Aorta (tissue), 5 donors: ENCODE measurements around the gene TMEM271. TPM values are rescaled to one million over a fixed set of nuclear protein-coding genes. Genes with fewer than 3 reads are reported as not detected.

Experiments
- ATAC-seq: fragments of 200-7000 bp; cut with Tn5 transposase; one replicate; pipeline ENCODE4 v1.9.1; 2022; ENCODE audit warnings: moderate library complexity; ENCODE audit not compliant: low FRiP score
- DNase-seq, 2 donors: peaks; one replicate each; pipeline ENCODE4 v3.0.0-alpha.2; 2020
- H3K27ac ChIP-seq, 2 donors: one replicate each; pipeline ENCODE4 v1.5.1; 2013; ENCODE audit warnings: low read length in 2 of 2, mild to moderate bottlenecking in 2 of 2, moderate library complexity in 2 of 2, control low read depth in 1 of 2, inconsistent platforms in 1 of 2, low read depth in 1 of 2
- H3K27me3 ChIP-seq, 2 donors: one replicate each; pipeline ENCODE4 v1.6.1; 2013; ENCODE audit warnings: control low read depth in 1 of 2, low read length in 1 of 2, mild to moderate bottlenecking in 1 of 2, moderate library complexity in 1 of 2; ENCODE audit not compliant: insufficient read depth in 2 of 2, control insufficient read depth in 1 of 2
- H3K36me3 ChIP-seq, 2 donors: one replicate each; pipeline ENCODE4 v1.6.1; 2013; ENCODE audit warnings: control low read depth in 1 of 2, low read length in 1 of 2, mild to moderate bottlenecking in 1 of 2; ENCODE audit not compliant: insufficient read depth in 2 of 2, control insufficient read depth in 1 of 2
- H3K4me1 ChIP-seq, 2 donors: one replicate each; pipeline ENCODE4 v1.6.1; 2013; ENCODE audit warnings: low read length in 2 of 2, control low read depth in 1 of 2, mild to moderate bottlenecking in 1 of 2, moderate library complexity in 1 of 2; ENCODE audit not compliant: insufficient read depth in 2 of 2, control insufficient read depth in 1 of 2
- H3K4me3 ChIP-seq, 2 donors: one replicate each; pipeline ENCODE4 v1.5.1; 2013; ENCODE audit warnings: low read length in 2 of 2, control low read depth in 1 of 2, mild to moderate bottlenecking in 1 of 2
- H3K9me3 ChIP-seq: one replicate; pipeline ENCODE4 v1.6.1; 2013; ENCODE audit warnings: mild to moderate bottlenecking, low read length; ENCODE audit not compliant: control insufficient read depth
- WGBS, 2 donors: extraction: QIAGEN DNeasy Blood & Tissue Kit; methylation state at CpG; one replicate each; pipeline ENCODE4 v1.1.7; 2013; 5-methylcytosine and 5-hydroxymethylcytosine counted together
- intact Hi-C, 2 donors: fragments of 100-400 bp; cut with DNase I; formaldehyde crosslinking; loops; one replicate each; pipeline versions ENCODE4 v1.14.2 to v1.15.0; 2022
- polyA plus RNA-seq, 2 donors: library from polyadenylated mRNA; stranded (reverse); fragments of 200-250 nt; gene quantifications; one replicate each; pipeline ENCODE4 v1.2.3, GENCODE V29; 2013
- total RNA-seq, 2 donors: library from RNA; stranded (reverse); fragmentation: NEBNext Ultra II Directional; extraction: Animal tissue kit (Norgen Biotek cat#: 25700); gene quantifications; one replicate each; pipeline ENCODE4 v1.2.1, GENCODE V29; 2021
- donor health status: healthy with polysubstance abuse.
- donor health status: Bipolar disorder and iron deficiency.
- donor health status: DM: no; HTN: no; CAD: no.
- donor health status: DM: no; HTN: no; CAD: no.
- donor health status: DM: yes; HTN: yes; CAD: no.

The TMEM271 gene
- total and polyA plus RNA-seq, 4 donors = not detected

- Histone ChIP-seq H3K4me3 (no peak overlapping the region), H3K27me3 (no peaks in the 10 kb centered on the region), H3K9me3 (no peaks in the 10 kb centered on the region), H3K4me1 (no peaks in the 10 kb centered on the region), H3K27ac (no peak overlapping the region), H3K36me3 (peaks cover 0 to 8% of the 10 kb centered on the region in 2 donors)
- DNase-seq (no peak), ATAC-seq (no peak)
- intact Hi-C loops = no loop called here
- WGBS, 2 donors = 93 to 94% methylated on average over 22 of the region's 22 CpGs
Observed at GRCh38 chr4:534576-535151, 41.4 kb downstream of the TMEM271 start.

GRCh38 chr4:534101-534575, 42.0 kb downstream of the TMEM271 start:
- Histone ChIP-seq H3K36me3 (peaks cover 0 to 8% of the 10 kb centered on the region in 2 donors), H3K27me3 (no peaks in the 10 kb centered on the region), H3K9me3 (no peaks in the 10 kb centered on the region), H3K4me1 (no peaks in the 10 kb centered on the region), H3K4me3 (no peak overlapping the region), H3K27ac (no peak overlapping the region)
- intact Hi-C loops = no loop called here
- ATAC-seq (no peak), DNase-seq (no peak)
- WGBS, 2 donors = 93% methylated on average over 21 of the region's 21 CpGs

GRCh38 chr4:533318-534100, 42.6 kb downstream of the TMEM271 start:
- DNase-seq = no peak
- peak; percentile 19 for ATAC-seq
- Histone ChIP-seq H3K9me3 (no peaks in the 10 kb centered on the region), H3K27me3 (no peaks in the 10 kb centered on the region), H3K4me3 (no peak overlapping the region), H3K27ac (no peak overlapping the region), H3K4me1 (no peaks in the 10 kb centered on the region), H3K36me3 (peaks cover 0 to 8% of the 10 kb centered on the region in 2 donors)
- 96 to 97% methylated on average over 36 of the region's 36 CpGs for WGBS, 2 donors
- intact Hi-C loops = no loop called here

- ATAC-seq (no peak), DNase-seq (no peak)
- Histone ChIP-seq H3K9me3 (no peaks in the 10 kb centered on the region), H3K27me3 (no peaks in the 10 kb centered on the region), H3K36me3 (peaks cover 0 to 8% of the 10 kb centered on the region in 2 donors), H3K4me1 (no peaks in the 10 kb centered on the region), H3K4me3 (no peak overlapping the region), H3K27ac (no peak overlapping the region)
- WGBS, 2 donors = 97% methylated on average over 10 of the region's 10 CpGs
- intact Hi-C loops = no loop called here
Observed at GRCh38 chr4:532588-533317, 43.3 kb downstream of the TMEM271 start.

GRCh38 chr4:531721-532565, 44.2 kb downstream of the TMEM271 start:
- peaks cover 0 to 11% of the 10 kb centered on the region in 2 donors for H3K36me3 ChIP-seq

GRCh38 chr4:531076-531475, 45.0 kb downstream of the TMEM271 start:
- intact Hi-C loops = no loop called here
- no peak for DNase-seq
- Histone ChIP-seq H3K4me3 (no peak overlapping the region), H3K36me3 (peaks cover 0 to 11% of the 10 kb centered on the region in 2 donors), H3K9me3 (no peaks in the 10 kb centered on the region), H3K27ac (no peak overlapping the region), H3K27me3 (no peaks in the 10 kb centered on the region), H3K4me1 (no peaks in the 10 kb centered on the region)
- WGBS, 2 donors = 91 to 92% methylated on average over 11 of the region's 11 CpGs
- ATAC-seq = no peak

More at GRCh38 chr4:531721-532565, 44.2 kb downstream of the TMEM271 start:
- Histone ChIP-seq H3K4me1 (no peaks in the 10 kb centered on the region), H3K9me3 (no peaks in the 10 kb centered on the region), H3K27ac (no peak overlapping the region), H3K4me3 (no peak overlapping the region), H3K27me3 (no peaks in the 10 kb centered on the region)
- no peak for DNase-seq
- no peak for ATAC-seq
- intact Hi-C loops = no loop called here
- WGBS, 2 donors = 95 to 98% methylated on average over 16 to 17 of the region's 17 CpGs

GRCh38 chr4:530017-530781, 45.9 kb downstream of the TMEM271 start:
- H3K27ac ChIP-seq = no peak overlapping the region
- H3K4me1 ChIP-seq = no peaks in the 10 kb centered on the region
- DNase-seq = no peak
- 88 to 90% methylated on average over 16 to 17 of the region's 17 CpGs for WGBS, 2 donors
- ATAC-seq = no peak
- H3K36me3 ChIP-seq = peaks cover 0 to 8% of the 10 kb centered on the region in 2 donors
- intact Hi-C loops = no loop called here
- no peak overlapping the region for H3K4me3 ChIP-seq
- H3K27me3 ChIP-seq = no peaks in the 10 kb centered on the region
- no peaks in the 10 kb centered on the region for H3K9me3 ChIP-seq

GRCh38 chr4:529563-529962, 46.5 kb downstream of the TMEM271 start:
- H3K4me3 ChIP-seq = no peak overlapping the region
- ATAC-seq = no peak
- peaks cover 0 to 5% of the 10 kb centered on the region in 2 donors for H3K36me3 ChIP-seq
- no peak for DNase-seq
- H3K27me3 ChIP-seq = no peaks in the 10 kb centered on the region
- intact Hi-C loops = no loop called here
- H3K4me1 ChIP-seq = no peaks in the 10 kb centered on the region
- 95 to 96% methylated on average over 8 of the region's 8 CpGs for WGBS, 2 donors
- H3K9me3 ChIP-seq = no peaks in the 10 kb centered on the region
- H3K27ac ChIP-seq = no peak overlapping the region
